ENCODE results near the gene EPHA5.

The EPHA5 gene

GRCh38 chr4:65669111-65670019 lies 924 bp downstream of the EPHA5 start (continued):
- TF ChIP-seq PRDM4 (tag by site-specific recombination; IDR thresholded peaks at IDR 0.05) (0 out of 2 replicates have a peak, but pooled peaks have one; percentile 21), MZF1 (tag by site-specific recombination; IDR thresholded peaks at IDR 0.05; ENCODE audit: borderline replicate concordance) (peak; percentile 23; the same call in 1 of the 2 replicates)

- Histone ChIP-seq H3K27ac (ENCODE audit: extremely low read depth, low read depth, low read length) (peak overlapping the region; percentile 48; the same call in 1 of the 2 replicates), H3K9me3 (ENCODE audit: control insufficient read depth, insufficient read depth, low read depth, low read length) (no peaks in the 10 kb centered on the region), H3K4me3 (ENCODE audit: low read depth, low read length) (peak overlapping the region; percentile 75), H3K36me3 (ENCODE audit: control insufficient read depth in 2 of 2, insufficient read depth in 1 of 2, low read length in 2 of 2) (no peaks in the 10 kb centered on the region), H3K4me1 (ENCODE audit: control insufficient read depth, insufficient read depth, low read length) (peaks cover 13% of the 10 kb centered on the region)
- TF ChIP-seq ZNF341 (tag by site-specific recombination; IDR thresholded peaks at IDR 0.05; ENCODE audit: low read depth) (no peak), ZNF10 (tag by site-specific recombination; IDR thresholded peaks at IDR 0.05) (no peak), ZSCAN16 (tag by site-specific recombination; IDR thresholded peaks at IDR 0.05) (no peak), ZNF704 (tag by site-specific recombination; IDR thresholded peaks at IDR 0.05) (no peak), ZBTB10 (tag by site-specific recombination; IDR thresholded peaks at IDR 0.05) (no peak), GLI2 (tag by site-specific recombination; IDR thresholded peaks at IDR 0.05; ENCODE audit: borderline replicate concordance, low read depth) (no peak), ZNF114 (tag by site-specific recombination; IDR thresholded peaks at IDR 0.05) (no peak), ZNF776 (tag by site-specific recombination; IDR thresholded peaks at IDR 0.05; ENCODE audit: borderline replicate concordance) (no peak), SCRT2 (tag by site-specific recombination; IDR thresholded peaks at IDR 0.05) (no peak), ZNF146 (tag by site-specific recombination; IDR thresholded peaks at IDR 0.05) (no peak), PRDM6 (tag by site-specific recombination; IDR thresholded peaks at IDR 0.05) (no peak), ZNF521 (tag by site-specific recombination; IDR thresholded peaks at IDR 0.05) (no peak), ZNF548 (tag by site-specific recombination; IDR thresholded peaks at IDR 0.05) (no peak), BCL11A (tag by site-specific recombination; IDR thresholded peaks at IDR 0.05; ENCODE audit: low read depth) (no peak), ZNF48 (tag by site-specific recombination; IDR thresholded peaks at IDR 0.05) (no peak), PRDM1 (tag by site-specific recombination; IDR thresholded peaks at IDR 0.05) (no peak), ZFP69B (tag by site-specific recombination; IDR thresholded peaks at IDR 0.05) (no peak)
- CTCF ChIA-PET: interaction anchor here (0.7 kb wide), 2 partner anchors 1166 to 1664 kb away, joined by 3 to 4 read pairs; no protein-coding TSS in a partner anchor
- POLR2A ChIA-PET: interaction anchor here (0.6 to 1.9 kb wide), 3 partner anchors 11 to 17 kb away, joined by 5 to 6 read pairs (median 6); no protein-coding TSS in a partner anchor
Observed at GRCh38 chr4:65668201-65669089, 1.8 kb downstream of the EPHA5 start.

All from HEK293 (cell line).